ENCODE data around the gene KCNK4. TPM values are rescaled to one million over a fixed set of nuclear protein-coding genes. Genes with fewer than 3 reads are reported as not detected.

The KCNK4 gene
- polyA plus RNA-seq, 1 donor from 2014 or later = 1.0 TPM

- no peak for TF ChIP-seq RAD21 (conservative IDR thresholded peaks at IDR 0.05)
Observed at GRCh38 chr11:64276653-64277431, 14.3 kb upstream of the KCNK4 start.

GRCh38 chr11:64278576-64279190 lies 12.4 kb upstream of the KCNK4 start:
- Histone ChIP-seq H3K27me3 (ENCODE audit: insufficient read depth, low read depth, low read length) (no peaks in the 10 kb centered on the region), H3K4me3 (ENCODE audit: low read length) (no peak overlapping the region), H2AFZ (ENCODE audit: low read depth, low read length) (no peak overlapping the region), H3K9me3 (ENCODE audit: low read length) (no peaks in the 10 kb centered on the region), H3K27ac (ENCODE audit: low read length) (no peak overlapping the region), H3K9me2 (ENCODE audit: insufficient read depth, low read length) (no peaks in the 10 kb centered on the region), H3F3A (ENCODE audit: insufficient read depth, low read length, poor library complexity, severe bottlenecking) (no peaks in the 10 kb centered on the region), H3K79me2 (replicated peaks; ENCODE audit: insufficient read depth, low read length) (peaks cover 5% of the 10 kb centered on the region), H3K4me2 (ENCODE audit: low read length) (no peak overlapping the region), H3K9ac (ENCODE audit: low read length) (no peak overlapping the region), H4K20me1 (ENCODE audit: insufficient read depth) (no peaks in the 10 kb centered on the region), H3K36me3 (ENCODE audit: insufficient read depth, low read length) (no peaks in the 10 kb centered on the region)
- TF ChIP-seq REST (IDR thresholded peaks at IDR 0.05; ENCODE audit: borderline replicate concordance) (no peak), RAD21 (conservative IDR thresholded peaks at IDR 0.05) (no peak), EZH2 (IDR thresholded peaks at IDR 0.05; ENCODE audit: borderline replicate concordance, insufficient read depth, low read length, poor library complexity, severe bottlenecking) (no peak), CTCF (IDR thresholded peaks at IDR 0.05; ENCODE audit: poor library complexity, severe bottlenecking) (no peak), SMC3 (conservative IDR thresholded peaks at IDR 0.05; ENCODE audit: poor library complexity) (no peak), TAF1 (IDR thresholded peaks at IDR 0.05; ENCODE audit: low read depth) (no peak), POLR2AphosphoS5 (IDR thresholded peaks at IDR 0.05) (no peak), MXI1 (conservative IDR thresholded peaks at IDR 0.05; ENCODE audit: poor library complexity, severe bottlenecking) (no peak), EP300 (conservative IDR thresholded peaks at IDR 0.05; ENCODE audit: poor library complexity, severe bottlenecking) (no peak)

More at GRCh38 chr11:64276653-64277431, 14.3 kb upstream of the KCNK4 start:
- no peaks in the 10 kb centered on the region for H4K20me1 ChIP-seq (ENCODE audit: insufficient read depth)
- H3K4me3 ChIP-seq (ENCODE audit: low read length) = no peak overlapping the region
- H3K79me2 ChIP-seq (replicated peaks; ENCODE audit: insufficient read depth, low read length) = no peaks in the 10 kb centered on the region
- no peaks in the 10 kb centered on the region for H3F3A ChIP-seq (ENCODE audit: insufficient read depth, low read length, poor library complexity, severe bottlenecking)
- no peaks in the 10 kb centered on the region for H3K27me3 ChIP-seq (ENCODE audit: insufficient read depth, low read depth, low read length)
- H3K27ac ChIP-seq (ENCODE audit: low read length) = no peak overlapping the region
- H3K4me2 ChIP-seq (ENCODE audit: low read length) = no peak overlapping the region
- no peak overlapping the region for H3K9ac ChIP-seq (ENCODE audit: low read length)
- H3K9me3 ChIP-seq (ENCODE audit: low read length) = no peaks in the 10 kb centered on the region
- H3K9me2 ChIP-seq (ENCODE audit: insufficient read depth, low read length) = no peaks in the 10 kb centered on the region
- no peak overlapping the region for H2AFZ ChIP-seq (ENCODE audit: low read depth, low read length)
- no peaks in the 10 kb centered on the region for H3K36me3 ChIP-seq (ENCODE audit: insufficient read depth, low read length)

Measured in neural cell (in vitro differentiated cells).